HAP-1 (cell line): Measurements from ENCODE around the gene DEDD2.

Experiments used
- DNase-seq, 2 experiments: peaks; one replicate each; pipeline ENCODE4 v3.0.0-alpha.2; 2016 to 2020; ENCODE audit warnings: low spot score in 2 of 2
- H3K27me3 ChIP-seq: fragments of 250-450 bp; sonication (Bioruptor Pico); 2 replicates; pipeline ENCODE4 v1.5.1; 2020; ENCODE audit warnings: low read depth, mild to moderate bottlenecking, moderate library complexity
- H3K36me3 ChIP-seq: fragments of 250-450 bp; sonication (Bioruptor Pico); replicated peaks from 2 replicates; pipeline ENCODE4 v1.5.1; 2020; ENCODE audit warnings: mild to moderate bottlenecking
- H3K4me1 ChIP-seq: fragments of 250-450 bp; sonication (Bioruptor Pico); 2 replicates; pipeline ENCODE4 v1.5.1; 2020; ENCODE audit warnings: mild to moderate bottlenecking
- H3K4me3 ChIP-seq: fragments of 250-450 bp; sonication (Bioruptor Pico); 2 replicates; pipeline ENCODE4 v1.5.1; 2020; ENCODE audit warnings: mild to moderate bottlenecking, moderate library complexity
- H3K9me3 ChIP-seq: fragments of 250-450 bp; sonication (Bioruptor Pico); 2 replicates; pipeline ENCODE4 v1.5.1; 2020; ENCODE audit warnings: mild to moderate bottlenecking, moderate library complexity
- in situ Hi-C: fragments of 300-500 bp; cut with MboI; formaldehyde crosslinking; loops from 3 replicates; pipeline ENCODE4 v1.14.3; 2020; ENCODE audit warnings: low sequenced_read_pairs, inconsistent platforms, mixed read lengths

DEDD2 gene

GRCh38 chr19:42251572-42252358, 34.3 kb upstream of the DEDD2 start:
- 0 out of 2 replicates have a peak overlapping the region, but pooled peaks have one; percentile 3 for H3K4me3 ChIP-seq
- in situ Hi-C loops: no loop called here
- no peaks in the 10 kb centered on the region for H3K27me3 ChIP-seq
- peaks cover 24% of the 10 kb centered on the region for H3K36me3 ChIP-seq
- H3K4me1 ChIP-seq: peaks cover 20% of the 10 kb centered on the region
- DNase-seq: no peak
- no peaks in the 10 kb centered on the region for H3K9me3 ChIP-seq

- DNase-seq: no peak
- no peak overlapping the region for H3K4me3 ChIP-seq
- H3K9me3 ChIP-seq: no peaks in the 10 kb centered on the region
- H3K36me3 ChIP-seq: peaks cover 24% of the 10 kb centered on the region
- no peaks in the 10 kb centered on the region for H3K27me3 ChIP-seq
- peaks cover 15% of the 10 kb centered on the region for H3K4me1 ChIP-seq
- in situ Hi-C loops: no loop called here
These were observed 33.4 kb upstream of the DEDD2 start for GRCh38 chr19:42250666-42251531.

- H3K4me1 ChIP-seq: peaks cover 12% of the 10 kb centered on the region
- peaks cover 24% of the 10 kb centered on the region for H3K36me3 ChIP-seq
- no peaks in the 10 kb centered on the region for H3K27me3 ChIP-seq
- no peaks in the 10 kb centered on the region for H3K9me3 ChIP-seq
- no peak overlapping the region for H3K4me3 ChIP-seq
- DNase-seq: no peak
- in situ Hi-C loops: no loop called here
These were observed 32.7 kb upstream of the DEDD2 start for GRCh38 chr19:42250183-42250665.

GRCh38 chr19:42249769-42250168, 32.3 kb upstream of the DEDD2 start:
- H3K4me1 ChIP-seq: peaks cover 17% of the 10 kb centered on the region
- no peak for DNase-seq
- H3K27me3 ChIP-seq: no peaks in the 10 kb centered on the region
- in situ Hi-C loops: no loop called here
- no peaks in the 10 kb centered on the region for H3K9me3 ChIP-seq
- no peak overlapping the region for H3K4me3 ChIP-seq
- H3K36me3 ChIP-seq: peaks cover 27% of the 10 kb centered on the region

- H3K4me3 ChIP-seq: no peak overlapping the region
- DNase-seq: no peak
- H3K36me3 ChIP-seq: peaks cover 27% of the 10 kb centered on the region
- no peaks in the 10 kb centered on the region for H3K9me3 ChIP-seq
- no peaks in the 10 kb centered on the region for H3K27me3 ChIP-seq
- peaks cover 17% of the 10 kb centered on the region for H3K4me1 ChIP-seq
- in situ Hi-C loops: no loop called here
These were observed 31.8 kb upstream of the DEDD2 start for GRCh38 chr19:42249149-42249750.

GRCh38 chr19:42248270-42249148, 31.0 kb upstream of the DEDD2 start:
- in situ Hi-C loops: no loop called here
- peaks cover 17% of the 10 kb centered on the region for H3K4me1 ChIP-seq
- H3K27me3 ChIP-seq: no peaks in the 10 kb centered on the region
- no peak for DNase-seq
- H3K36me3 ChIP-seq: peaks cover 27% of the 10 kb centered on the region
- no peak overlapping the region for H3K4me3 ChIP-seq
- H3K9me3 ChIP-seq: no peaks in the 10 kb centered on the region

GRCh38 chr19:42247640-42248199, 30.2 kb upstream of the DEDD2 start:
- Histone ChIP-seq H3K27me3 (no peaks in the 10 kb centered on the region), H3K4me3 (no peak overlapping the region), H3K9me3 (no peaks in the 10 kb centered on the region), H3K4me1 (peaks cover 14% of the 10 kb centered on the region), H3K36me3 (peaks cover 27% of the 10 kb centered on the region)
- no peak for DNase-seq
- in situ Hi-C loops: no loop called here

- no peak for DNase-seq
- in situ Hi-C loops: no loop called here
- H3K27me3 ChIP-seq: no peaks in the 10 kb centered on the region
- H3K9me3 ChIP-seq: no peaks in the 10 kb centered on the region
- H3K4me1 ChIP-seq: peaks cover 10% of the 10 kb centered on the region
- H3K36me3 ChIP-seq: peaks cover 27% of the 10 kb centered on the region
- H3K4me3 ChIP-seq: no peak overlapping the region
These were observed 29.6 kb upstream of the DEDD2 start for GRCh38 chr19:42246922-42247639.

GRCh38 chr19:42246143-42246921, 28.9 kb upstream of the DEDD2 start:
- in situ Hi-C loops: no loop called here
- Histone ChIP-seq H3K27me3 (no peaks in the 10 kb centered on the region), H3K4me3 (no peak overlapping the region), H3K9me3 (no peaks in the 10 kb centered on the region), H3K36me3 (peaks cover 24% of the 10 kb centered on the region), H3K4me1 (peaks cover 6% of the 10 kb centered on the region)
- DNase-seq: peak in 1 of 2 experiments; percentile 62

GRCh38 chr19:42245231-42245630, 27.8 kb upstream of the DEDD2 start:
- in situ Hi-C loops: no loop called here
- no peak for DNase-seq
- H3K4me1 ChIP-seq: peaks cover 8% of the 10 kb centered on the region
- no peaks in the 10 kb centered on the region for H3K9me3 ChIP-seq
- no peaks in the 10 kb centered on the region for H3K27me3 ChIP-seq
- H3K36me3 ChIP-seq: peaks cover 20% of the 10 kb centered on the region
- H3K4me3 ChIP-seq: peak overlapping the region; percentile 39

- Histone ChIP-seq H3K4me1 (peaks cover 8% of the 10 kb centered on the region), H3K27me3 (no peaks in the 10 kb centered on the region), H3K4me3 (peak overlapping the region; percentile 39), H3K9me3 (no peaks in the 10 kb centered on the region), H3K36me3 (peaks cover 18% of the 10 kb centered on the region)
- peak; percentile 95 to 97 for DNase-seq
- in situ Hi-C loops: no loop called here
These were observed 27.1 kb upstream of the DEDD2 start for GRCh38 chr19:42244347-42245220.
